ENCODE measurements around the gene SYNE2.
"Not testable (repeated sequence)": the region's sequence is repeated elsewhere in the genome, so short reads cannot be mapped to it uniquely, and the experiment has no call there.

SYNE2 gene

DNA sequence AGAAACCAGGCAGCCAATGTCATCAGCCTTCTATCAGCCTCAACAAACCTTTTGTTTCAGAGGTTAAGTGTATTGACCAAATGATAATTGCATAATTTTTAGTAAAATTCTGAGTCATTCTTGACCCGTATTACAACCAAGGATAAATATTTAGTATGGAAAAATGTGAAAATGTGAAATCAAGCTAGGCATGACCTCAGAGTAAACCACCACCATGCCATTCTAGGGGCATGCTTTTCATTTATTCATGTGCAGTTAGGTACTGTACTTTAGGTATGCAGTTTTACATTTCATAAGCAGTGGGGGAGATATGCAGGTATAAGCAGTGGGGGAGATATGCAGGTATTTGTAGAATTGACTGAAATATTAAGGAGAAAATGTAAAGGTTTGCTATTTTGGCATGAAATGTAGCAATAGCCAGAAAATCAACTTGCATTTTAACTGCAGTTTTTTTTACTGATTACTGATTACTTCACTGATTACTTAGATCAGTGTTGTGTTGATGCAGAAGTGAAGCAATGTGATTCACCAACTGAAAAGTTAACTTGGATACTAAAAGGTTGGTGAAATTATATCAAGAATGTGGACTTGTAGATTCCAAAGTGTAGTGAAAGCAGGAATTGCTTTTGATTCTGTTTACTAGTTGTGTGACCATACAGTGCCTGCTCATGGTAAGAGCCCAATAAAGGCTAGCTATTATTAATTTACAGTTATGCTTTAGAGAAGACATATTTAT is 257.2 kb downstream of the SYNE2 start:
- Histone ChIP-seq H3K27me3 (ENCODE audit: control insufficient read depth in 1 of 2, insufficient read depth in 2 of 2, low read length in 2 of 2) (no peaks in the 10 kb centered on the region), H3K9ac (ENCODE audit: low read depth in 1 of 2, low read length in 2 of 2) (no peak overlapping the region), H3K4me1 (ENCODE audit: control insufficient read depth in 1 of 2, insufficient read depth in 2 of 2, low read length in 2 of 2) (peaks cover 3 to 11% of the 10 kb centered on the region in 2 donors), H3K9me3 (ENCODE audit: control insufficient read depth in 1 of 2, low read length in 2 of 2) (no peaks in the 10 kb centered on the region), H3K27ac (ENCODE audit: low read depth, low read length) (no peak overlapping the region), H3K4me3 (ENCODE audit: low read depth in 1 of 2, low read length in 2 of 2) (no peak overlapping the region), H3K36me3 (ENCODE audit: control insufficient read depth in 1 of 2, insufficient read depth in 2 of 2, low read length in 2 of 2) (peaks cover 0 to 16% of the 10 kb centered on the region in 2 donors)

DNA sequence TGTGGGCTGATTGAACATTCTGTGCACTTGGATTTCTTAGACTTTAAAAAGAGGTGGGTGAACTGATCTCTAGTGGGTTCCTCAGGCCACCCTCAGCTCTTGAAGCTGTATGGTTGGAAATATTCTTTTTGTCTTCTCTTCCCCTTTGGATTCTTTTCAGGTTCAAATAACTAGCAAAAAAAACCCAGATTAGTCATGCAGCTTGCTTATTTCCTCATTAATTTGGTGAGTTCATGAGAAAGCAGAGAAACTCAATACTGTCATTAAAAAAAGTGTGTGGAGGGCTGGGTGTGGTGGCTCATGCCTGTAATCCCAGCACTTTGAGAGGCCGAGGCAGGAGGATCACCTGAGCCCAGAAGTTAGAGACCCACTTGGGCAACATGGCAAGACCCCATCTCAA is 258.0 kb downstream of the SYNE2 start:
- Histone ChIP-seq H3K27me3 (ENCODE audit: control insufficient read depth in 1 of 2, insufficient read depth in 2 of 2, low read length in 2 of 2) (no peaks in the 10 kb centered on the region), H3K36me3 (ENCODE audit: control insufficient read depth in 1 of 2, insufficient read depth in 2 of 2, low read length in 2 of 2) (peaks cover 0 to 16% of the 10 kb centered on the region in 2 donors), H3K27ac (ENCODE audit: low read depth, low read length) (no peak overlapping the region), H3K4me1 (ENCODE audit: control insufficient read depth in 1 of 2, insufficient read depth in 2 of 2, low read length in 2 of 2) (peaks cover 3 to 13% of the 10 kb centered on the region in 2 donors), H3K9me3 (ENCODE audit: control insufficient read depth in 1 of 2, low read length in 2 of 2) (no peaks in the 10 kb centered on the region), H3K9ac (ENCODE audit: low read depth in 1 of 2, low read length in 2 of 2) (no peak overlapping the region), H3K4me3 (ENCODE audit: low read depth in 1 of 2, low read length in 2 of 2) (no peak overlapping the region)

DNA sequence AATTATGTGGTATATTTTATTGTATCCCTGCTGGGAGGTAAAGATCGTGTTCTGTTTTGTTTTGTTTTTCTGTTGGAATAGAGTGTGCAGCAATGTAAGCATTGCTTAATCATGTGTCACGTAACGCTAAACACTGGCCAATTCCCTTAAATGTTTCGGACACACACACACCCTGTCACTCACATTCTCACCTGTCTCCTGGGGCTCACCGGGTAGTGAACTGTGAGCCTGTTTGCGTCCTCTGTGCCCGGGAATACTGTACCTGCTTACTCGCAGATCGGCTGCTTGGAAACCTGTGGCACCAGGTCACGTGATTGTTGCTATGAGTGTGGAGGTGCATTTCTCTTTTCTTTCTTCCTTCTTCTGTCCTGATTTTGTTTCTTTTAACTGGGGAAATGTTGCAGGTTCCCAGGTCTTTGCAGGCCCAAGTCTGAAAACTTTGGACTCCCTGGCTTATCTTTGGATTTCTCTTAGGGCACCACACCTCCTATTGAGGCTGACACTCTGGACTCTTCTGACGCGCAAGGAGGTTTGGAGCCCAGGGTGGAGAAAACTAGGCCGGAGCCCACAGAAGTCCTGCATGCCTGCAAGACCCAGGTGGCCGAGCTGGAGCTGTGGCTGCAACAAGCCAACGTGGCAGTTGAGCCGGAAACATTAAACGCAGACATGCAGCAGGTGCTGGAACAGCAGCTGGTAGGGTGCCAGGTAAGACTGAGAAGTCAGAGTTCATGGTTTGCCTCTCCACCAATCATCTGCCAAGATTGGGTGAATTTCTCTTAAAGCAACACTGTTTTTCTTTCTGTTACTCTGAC is 260.3 kb downstream of the SYNE2 start:
- Histone ChIP-seq H3K9ac (ENCODE audit: low read depth in 1 of 2, low read length in 2 of 2) (peak overlapping the region; percentile 5 to 48), H3K36me3 (ENCODE audit: control insufficient read depth in 1 of 2, insufficient read depth in 2 of 2, low read length in 2 of 2) (peaks cover 0 to 13% of the 10 kb centered on the region in 2 donors), H3K9me3 (ENCODE audit: control insufficient read depth in 1 of 2, low read length in 2 of 2) (no peaks in the 10 kb centered on the region), H3K4me3 (ENCODE audit: low read depth in 1 of 2, low read length in 2 of 2) (peak overlapping the region; percentile 57 to 65), H3K27me3 (ENCODE audit: control insufficient read depth in 1 of 2, insufficient read depth in 2 of 2, low read length in 2 of 2) (no peaks in the 10 kb centered on the region), H3K4me1 (ENCODE audit: control insufficient read depth in 1 of 2, insufficient read depth in 2 of 2, low read length in 2 of 2) (peaks cover 3 to 13% of the 10 kb centered on the region in 2 donors), H3K27ac (ENCODE audit: low read depth, low read length) (peak overlapping the region; percentile 53)

DNA sequence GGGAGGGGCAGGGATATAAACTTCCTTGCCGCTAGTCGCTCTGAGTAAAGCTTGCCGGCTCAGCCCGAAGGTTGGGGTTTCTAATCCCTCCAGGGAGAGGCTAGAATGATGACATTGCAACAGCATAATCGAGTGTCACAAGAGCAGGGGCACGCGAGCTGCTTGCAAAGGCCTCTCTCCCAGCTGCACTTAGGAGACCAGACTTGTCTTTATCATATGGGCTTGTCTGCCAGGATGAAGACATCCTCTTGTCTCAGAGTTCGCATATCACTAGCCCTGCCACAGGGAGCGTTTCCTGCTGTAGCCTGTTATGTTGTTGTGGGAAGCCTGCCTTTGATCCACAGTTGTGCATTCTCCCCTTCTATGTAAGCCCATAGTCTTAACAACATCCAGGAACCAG is 261.4 kb downstream of the SYNE2 start:
- Histone ChIP-seq H3K9ac (ENCODE audit: low read depth in 1 of 2, low read length in 2 of 2) (peak overlapping the region in 1 of 2 donors; percentile 9), H3K27me3 (ENCODE audit: control insufficient read depth in 1 of 2, insufficient read depth in 2 of 2, low read length in 2 of 2) (no peaks in the 10 kb centered on the region), H3K4me1 (ENCODE audit: control insufficient read depth in 1 of 2, insufficient read depth in 2 of 2, low read length in 2 of 2) (peaks cover 3 to 13% of the 10 kb centered on the region in 2 donors), H3K36me3 (ENCODE audit: control insufficient read depth in 1 of 2, insufficient read depth in 2 of 2, low read length in 2 of 2) (peaks cover 0 to 11% of the 10 kb centered on the region in 2 donors), H3K4me3 (ENCODE audit: low read depth in 1 of 2, low read length in 2 of 2) (peak overlapping the region; percentile 57 to 65), H3K9me3 (ENCODE audit: control insufficient read depth in 1 of 2, low read length in 2 of 2) (no peaks in the 10 kb centered on the region), H3K27ac (ENCODE audit: low read depth, low read length) (no peak overlapping the region)

DNA sequence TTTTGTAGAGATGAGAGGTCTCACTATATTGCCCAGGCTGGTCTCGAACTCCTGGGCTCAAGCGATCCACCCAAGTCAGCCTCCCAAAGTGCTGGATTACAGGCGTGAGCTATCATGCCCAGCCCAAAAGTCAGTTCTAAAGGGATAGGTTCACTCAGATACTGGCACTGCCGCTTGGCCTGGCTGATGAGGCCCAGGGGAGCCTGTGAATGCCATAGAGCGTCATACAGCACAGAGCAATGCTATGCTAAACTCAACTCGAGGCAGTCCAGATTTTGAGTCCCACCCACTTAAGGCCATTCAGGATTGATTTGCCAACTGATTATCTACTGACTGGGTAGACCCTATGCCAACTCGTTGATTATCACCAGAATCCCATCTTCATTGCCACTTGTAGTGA is 262.0 kb downstream of the SYNE2 start:
- no peaks in the 10 kb centered on the region for H3K9me3 ChIP-seq (ENCODE audit: control insufficient read depth in 1 of 2, low read length in 2 of 2)
- no peak overlapping the region for H3K4me3 ChIP-seq (ENCODE audit: low read depth in 1 of 2, low read length in 2 of 2)
- H3K9ac ChIP-seq (ENCODE audit: low read depth in 1 of 2, low read length in 2 of 2): no peak overlapping the region
- peaks cover 4 to 17% of the 10 kb centered on the region in 2 donors for H3K36me3 ChIP-seq (ENCODE audit: control insufficient read depth in 1 of 2, insufficient read depth in 2 of 2, low read length in 2 of 2)
- peaks cover 3 to 13% of the 10 kb centered on the region in 2 donors for H3K4me1 ChIP-seq (ENCODE audit: control insufficient read depth in 1 of 2, insufficient read depth in 2 of 2, low read length in 2 of 2)
- no peak overlapping the region for H3K27ac ChIP-seq (ENCODE audit: low read depth, low read length)
- H3K27me3 ChIP-seq (ENCODE audit: control insufficient read depth in 1 of 2, insufficient read depth in 2 of 2, low read length in 2 of 2): no peaks in the 10 kb centered on the region

DNA sequence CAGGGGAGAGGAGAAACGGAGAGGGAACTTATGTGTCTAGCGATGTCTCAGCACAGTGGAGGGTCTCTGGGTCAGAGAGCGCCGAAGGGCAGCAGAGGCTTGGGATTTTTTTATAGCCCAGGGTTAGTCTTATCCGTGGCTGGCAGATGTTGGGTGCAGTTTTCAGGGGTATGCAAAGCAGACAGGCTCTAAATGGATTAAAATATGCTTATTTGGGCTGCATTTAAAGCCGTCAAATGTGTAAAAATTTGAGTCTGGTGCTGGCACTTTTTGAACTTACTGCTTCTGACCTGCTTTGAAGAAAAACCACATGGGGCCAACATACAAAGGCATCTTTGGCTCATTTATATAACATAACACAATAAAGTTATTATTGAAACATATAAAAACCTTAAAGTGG is 262.6 kb downstream of the SYNE2 start:
- Histone ChIP-seq H3K27me3 (ENCODE audit: control insufficient read depth in 1 of 2, insufficient read depth in 2 of 2, low read length in 2 of 2) (no peaks in the 10 kb centered on the region), H3K36me3 (ENCODE audit: control insufficient read depth in 1 of 2, insufficient read depth in 2 of 2, low read length in 2 of 2) (peaks cover 4 to 23% of the 10 kb centered on the region in 2 donors), H3K9me3 (ENCODE audit: control insufficient read depth in 1 of 2, low read length in 2 of 2) (no peaks in the 10 kb centered on the region), H3K9ac (ENCODE audit: low read depth in 1 of 2, low read length in 2 of 2) (no peak overlapping the region), H3K27ac (ENCODE audit: low read depth, low read length) (no peak overlapping the region), H3K4me3 (ENCODE audit: low read depth in 1 of 2, low read length in 2 of 2) (no peak overlapping the region), H3K4me1 (ENCODE audit: control insufficient read depth in 1 of 2, insufficient read depth in 2 of 2, low read length in 2 of 2) (peaks cover 3 to 10% of the 10 kb centered on the region in 2 donors)

DNA sequence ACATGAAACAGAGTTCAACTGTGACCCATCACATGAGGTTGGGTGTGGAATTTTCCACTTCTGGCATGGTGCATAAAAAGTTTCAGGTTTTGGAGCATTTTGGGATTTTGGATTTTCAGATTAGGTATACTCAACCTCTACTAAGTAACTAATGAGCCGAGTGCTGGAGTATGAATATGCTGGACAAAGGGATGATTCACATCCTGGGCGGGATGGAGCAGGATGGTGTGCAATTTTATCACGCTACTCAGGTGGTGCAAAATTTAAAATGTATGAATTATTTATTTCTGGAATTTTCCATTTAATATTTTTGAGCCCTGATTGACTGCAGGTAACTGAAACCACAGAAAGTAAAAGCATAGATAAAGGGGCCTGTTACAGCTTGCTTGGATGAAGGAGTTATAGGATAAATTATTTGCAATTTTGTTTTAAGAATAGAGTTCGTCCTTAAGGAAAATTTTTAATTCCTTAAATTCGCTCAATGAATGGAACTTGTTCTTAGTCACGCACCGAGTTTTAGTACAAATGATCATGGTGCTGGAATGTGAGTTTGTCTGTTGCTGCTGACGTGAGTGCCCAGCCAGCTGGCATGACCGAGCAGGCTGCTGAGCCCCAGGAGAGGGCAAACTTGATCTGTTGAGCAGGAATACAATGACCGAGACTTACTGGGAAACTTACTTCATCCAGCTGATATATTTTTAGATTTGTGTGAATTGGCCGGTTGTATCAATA is 265.0 kb downstream of the SYNE2 start:
- H3K27ac ChIP-seq (ENCODE audit: low read depth, low read length): no peak overlapping the region
- peaks cover 0 to 10% of the 10 kb centered on the region in 2 donors for H3K4me1 ChIP-seq (ENCODE audit: control insufficient read depth in 1 of 2, insufficient read depth in 2 of 2, low read length in 2 of 2)
- peaks cover 12 to 44% of the 10 kb centered on the region in 2 donors for H3K36me3 ChIP-seq (ENCODE audit: control insufficient read depth in 1 of 2, insufficient read depth in 2 of 2, low read length in 2 of 2)
- no peaks in the 10 kb centered on the region for H3K27me3 ChIP-seq (ENCODE audit: control insufficient read depth in 1 of 2, insufficient read depth in 2 of 2, low read length in 2 of 2)
- no peaks in the 10 kb centered on the region for H3K9me3 ChIP-seq (ENCODE audit: control insufficient read depth in 1 of 2, low read length in 2 of 2)
- no peak overlapping the region for H3K9ac ChIP-seq (ENCODE audit: low read depth in 1 of 2, low read length in 2 of 2)
- H3K4me3 ChIP-seq (ENCODE audit: low read depth in 1 of 2, low read length in 2 of 2): no peak overlapping the region

DNA sequence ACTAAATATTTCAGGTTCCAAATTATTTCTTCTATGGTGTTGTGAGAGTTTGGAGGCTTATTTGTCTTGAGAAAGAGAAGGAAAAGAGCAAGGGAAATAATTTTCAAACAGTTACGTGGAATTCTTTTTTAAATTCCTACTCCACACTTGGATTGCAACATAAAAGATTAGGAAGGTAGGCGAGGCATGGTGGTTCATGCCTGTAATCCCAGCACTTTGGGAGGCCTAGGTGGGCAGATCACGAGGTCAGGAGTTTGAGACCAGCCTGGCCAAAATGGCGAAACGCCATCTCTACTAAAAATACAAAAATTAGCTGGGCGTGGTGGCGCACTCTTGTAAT is 265.6 kb downstream of the SYNE2 start:
- peaks cover 12 to 48% of the 10 kb centered on the region in 2 donors for H3K36me3 ChIP-seq (ENCODE audit: control insufficient read depth in 1 of 2, insufficient read depth in 2 of 2, low read length in 2 of 2)
- not testable (repeated sequence) for H3K27ac ChIP-seq (ENCODE audit: low read depth, low read length); H3K9me3 ChIP-seq (ENCODE audit: control insufficient read depth in 1 of 2, low read length in 2 of 2)

DNA sequence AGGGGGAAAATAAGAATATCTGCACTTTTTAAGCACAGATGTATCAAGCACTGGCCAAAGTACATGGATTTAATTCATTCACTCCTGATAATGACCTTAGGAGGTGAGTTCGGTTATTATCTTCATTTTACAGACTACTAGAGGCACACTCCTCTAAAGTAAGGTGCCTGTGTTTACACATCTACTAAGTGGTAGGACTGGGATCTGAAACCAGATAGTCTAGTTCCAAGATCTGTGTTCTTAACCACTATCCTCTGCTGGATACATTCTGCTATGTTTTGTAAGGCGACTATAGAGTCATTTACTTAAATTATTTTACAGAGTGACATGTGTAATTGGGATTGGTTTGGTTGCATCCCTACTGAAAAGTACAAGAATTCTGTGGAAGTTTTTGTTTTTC is 266.1 kb downstream of the SYNE2 start:
- peaks cover 0 to 10% of the 10 kb centered on the region in 2 donors for H3K4me1 ChIP-seq (ENCODE audit: control insufficient read depth in 1 of 2, insufficient read depth in 2 of 2, low read length in 2 of 2)
- H3K27ac ChIP-seq (ENCODE audit: low read depth, low read length): no peak overlapping the region
- peaks cover 12 to 51% of the 10 kb centered on the region in 2 donors for H3K36me3 ChIP-seq (ENCODE audit: control insufficient read depth in 1 of 2, insufficient read depth in 2 of 2, low read length in 2 of 2)

More for the DNA sequence above, 265.6 kb downstream of the SYNE2 start:
- H3K4me1 ChIP-seq (ENCODE audit: control insufficient read depth in 1 of 2, insufficient read depth in 2 of 2, low read length in 2 of 2); H3K9ac ChIP-seq (ENCODE audit: low read depth in 1 of 2, low read length in 2 of 2); H3K27me3 ChIP-seq (ENCODE audit: control insufficient read depth in 1 of 2, insufficient read depth in 2 of 2, low read length in 2 of 2); H3K4me3 ChIP-seq (ENCODE audit: low read depth in 1 of 2, low read length in 2 of 2): not testable (repeated sequence)

DNA sequence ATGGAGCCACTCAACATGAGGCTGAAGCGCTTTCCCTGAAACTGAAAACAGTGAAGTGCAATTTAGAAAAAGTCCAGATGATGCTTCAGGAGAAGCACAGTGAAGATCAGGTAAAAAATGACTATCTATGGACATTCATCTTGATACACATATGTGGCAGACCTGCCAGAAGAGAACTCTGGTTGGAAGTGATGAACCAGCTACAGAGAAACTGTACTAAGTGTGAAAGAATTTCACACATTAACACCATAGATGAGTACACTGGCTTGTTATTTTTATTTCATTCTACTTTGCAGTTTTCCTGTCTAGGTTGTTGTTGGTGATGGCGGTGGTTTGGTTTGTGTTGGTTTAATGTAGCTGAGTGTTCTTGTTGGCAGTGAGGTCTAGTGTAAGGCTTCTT is 266.7 kb downstream of the SYNE2 start:
- Histone ChIP-seq H3K27ac (ENCODE audit: low read depth, low read length) (no peak overlapping the region), H3K4me1 (ENCODE audit: control insufficient read depth in 1 of 2, insufficient read depth in 2 of 2, low read length in 2 of 2) (peaks cover 0 to 7% of the 10 kb centered on the region in 2 donors), H3K9ac (ENCODE audit: low read depth in 1 of 2, low read length in 2 of 2) (no peak overlapping the region), H3K27me3 (ENCODE audit: control insufficient read depth in 1 of 2, insufficient read depth in 2 of 2, low read length in 2 of 2) (no peaks in the 10 kb centered on the region), H3K9me3 (ENCODE audit: control insufficient read depth in 1 of 2, low read length in 2 of 2) (no peaks in the 10 kb centered on the region), H3K4me3 (ENCODE audit: low read depth in 1 of 2, low read length in 2 of 2) (no peak overlapping the region), H3K36me3 (ENCODE audit: control insufficient read depth in 1 of 2, insufficient read depth in 2 of 2, low read length in 2 of 2) (peaks cover 12 to 48% of the 10 kb centered on the region in 2 donors)

More for the DNA sequence above, 266.1 kb downstream of the SYNE2 start:
- Histone ChIP-seq H3K27me3 (ENCODE audit: control insufficient read depth in 1 of 2, insufficient read depth in 2 of 2, low read length in 2 of 2) (no peaks in the 10 kb centered on the region), H3K9ac (ENCODE audit: low read depth in 1 of 2, low read length in 2 of 2) (no peak overlapping the region), H3K4me3 (ENCODE audit: low read depth in 1 of 2, low read length in 2 of 2) (no peak overlapping the region), H3K9me3 (ENCODE audit: control insufficient read depth in 1 of 2, low read length in 2 of 2) (no peaks in the 10 kb centered on the region)
